Measurements from ENCODE around the gene CLDN3. TPM values are rescaled to one million over a fixed set of nuclear protein-coding genes. Genes with fewer than 3 reads are reported as not detected.
"Not testable (repeated sequence)": the region's sequence is repeated elsewhere in the genome, so short reads cannot be mapped to it uniquely, and the experiment has no call there.

Gene CLDN3
- total RNA-seq, 2 experiments from 2014 or later = not detected

DNA sequence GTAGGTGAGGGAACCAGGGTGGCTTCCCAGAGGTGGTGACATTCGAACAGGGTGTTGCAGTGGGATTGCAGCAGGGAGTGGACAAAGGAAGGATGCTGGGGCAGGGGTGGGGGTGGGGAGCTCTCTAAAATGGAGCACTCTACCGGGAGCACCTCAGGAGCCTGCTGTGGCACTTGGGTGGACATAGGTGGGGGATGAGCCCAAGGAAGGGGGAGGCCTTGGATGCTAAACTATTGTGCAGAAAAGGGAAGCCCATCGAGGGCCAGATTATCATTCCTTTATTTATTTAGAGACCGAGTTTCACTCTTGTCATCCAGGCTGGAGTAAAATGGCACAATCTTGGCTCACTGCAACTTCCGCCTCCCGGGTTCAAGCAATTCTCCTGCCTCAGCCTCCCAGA, 47.3 kb downstream of the CLDN3 start:
- H4K20me1 ChIP-seq (ENCODE audit: insufficient read depth, low read length) = no peaks in the 10 kb centered on the region
- H3K9me3 ChIP-seq (ENCODE audit: low read length) = no peaks in the 10 kb centered on the region
- no TSS peak for BruUV-seq (replicated peaks)
- H3K4me2 ChIP-seq (ENCODE audit: low read length) = no peak overlapping the region
- H3K36me3 ChIP-seq (ENCODE audit: insufficient read depth, low read length) = no peaks in the 10 kb centered on the region
- H3K4me1 ChIP-seq (ENCODE audit: insufficient read depth, low read length, poor library complexity, severe bottlenecking) = peaks cover 15% of the 10 kb centered on the region
- no peak overlapping the region for H3K4me3 ChIP-seq (ENCODE audit: low read depth, low read length, poor library complexity, severe bottlenecking)
- H3K9me2 ChIP-seq (ENCODE audit: insufficient read depth, low read length) = no peaks in the 10 kb centered on the region
- POLR2A ChIA-PET = no interaction called here
- no peak overlapping the region for H3K27ac ChIP-seq (ENCODE audit: low read depth, low read length, poor library complexity, severe bottlenecking)
- intact Hi-C loops (cut with micrococcal nuclease; ENCODE audit: unreplicated experiment) = loop anchor here (10.0 kb wide), 1 partner anchor 268 kb away; no protein-coding TSS in a partner anchor
- CTCF ChIA-PET (ENCODE audit: unreplicated experiment) = no interaction called here
- H3K79me2 ChIP-seq (ENCODE audit: insufficient read depth, low read depth, low read length) = no peaks in the 10 kb centered on the region
- no peak for DNase-seq (ENCODE audit: low spot score)
- TF ChIP-seq, protein P1, sequence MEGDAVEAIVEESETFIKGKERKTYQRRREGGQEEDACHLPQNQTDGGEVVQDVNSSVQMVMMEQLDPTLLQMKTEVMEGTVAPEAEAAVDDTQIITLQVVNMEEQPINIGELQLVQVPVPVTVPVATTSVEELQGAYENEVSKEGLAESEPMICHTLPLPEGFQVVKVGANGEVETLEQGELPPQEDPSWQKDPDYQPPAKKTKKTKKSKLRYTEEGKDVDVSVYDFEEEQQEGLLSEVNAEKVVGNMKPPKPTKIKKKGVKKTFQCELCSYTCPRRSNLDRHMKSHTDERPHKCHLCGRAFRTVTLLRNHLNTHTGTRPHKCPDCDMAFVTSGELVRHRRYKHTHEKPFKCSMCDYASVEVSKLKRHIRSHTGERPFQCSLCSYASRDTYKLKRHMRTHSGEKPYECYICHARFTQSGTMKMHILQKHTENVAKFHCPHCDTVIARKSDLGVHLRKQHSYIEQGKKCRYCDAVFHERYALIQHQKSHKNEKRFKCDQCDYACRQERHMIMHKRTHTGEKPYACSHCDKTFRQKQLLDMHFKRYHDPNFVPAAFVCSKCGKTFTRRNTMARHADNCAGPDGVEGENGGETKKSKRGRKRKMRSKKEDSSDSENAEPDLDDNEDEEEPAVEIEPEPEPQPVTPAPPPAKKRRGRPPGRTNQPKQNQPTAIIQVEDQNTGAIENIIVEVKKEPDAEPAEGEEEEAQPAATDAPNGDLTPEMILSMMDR (conservative IDR thresholded peaks at IDR 0.05; ENCODE audit: low read length) = no peak
- no peak for TF ChIP-seq EZH2phosphoT487 (IDR thresholded peaks at IDR 0.05; ENCODE audit: borderline replicate concordance, low read depth, low read length)
- no peak overlapping the region for H2AFZ ChIP-seq (ENCODE audit: low read length)

DNA sequence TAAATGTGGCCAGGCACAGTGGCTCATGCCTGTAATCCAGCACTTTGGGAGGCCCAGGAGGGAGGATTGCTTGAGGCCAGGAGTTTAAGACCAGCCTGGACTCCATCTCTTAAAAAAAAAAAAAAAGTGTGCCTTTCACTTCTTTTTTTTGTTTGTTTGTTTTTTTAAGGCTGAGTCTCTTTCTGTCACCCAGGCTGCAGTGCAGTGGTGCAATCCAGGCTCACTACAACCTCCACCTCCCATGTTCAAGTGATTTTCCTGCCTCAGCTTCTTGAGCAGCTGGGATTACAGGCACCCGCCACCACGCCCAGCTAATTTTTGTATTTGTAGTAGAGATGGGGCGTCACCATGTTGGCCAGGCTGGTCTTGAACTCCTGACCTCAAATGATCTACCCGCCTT, 47.9 kb downstream of the CLDN3 start:
- H2AFZ ChIP-seq (ENCODE audit: low read length); H3K4me2 ChIP-seq (ENCODE audit: low read length); CTCF ChIA-PET (ENCODE audit: unreplicated experiment); H4K20me1 ChIP-seq (ENCODE audit: insufficient read depth, low read length); H3K79me2 ChIP-seq (ENCODE audit: insufficient read depth, low read depth, low read length); H3K4me3 ChIP-seq (ENCODE audit: low read depth, low read length, poor library complexity, severe bottlenecking); BruUV-seq (replicated peaks); H3K9me2 ChIP-seq (ENCODE audit: insufficient read depth, low read length); POLR2A ChIA-PET; H3K36me3 ChIP-seq (ENCODE audit: insufficient read depth, low read length); H3K9me3 ChIP-seq (ENCODE audit: low read length); H3K27ac ChIP-seq (ENCODE audit: low read depth, low read length, poor library complexity, severe bottlenecking); DNase-seq (ENCODE audit: low spot score): not testable (repeated sequence)
- peaks cover 14% of the 10 kb centered on the region for H3K4me1 ChIP-seq (ENCODE audit: insufficient read depth, low read length, poor library complexity, severe bottlenecking)
- intact Hi-C loops (cut with micrococcal nuclease; ENCODE audit: unreplicated experiment) = loop anchor here (10.0 kb wide), 1 partner anchor 267 kb away; no protein-coding TSS in a partner anchor

DNA sequence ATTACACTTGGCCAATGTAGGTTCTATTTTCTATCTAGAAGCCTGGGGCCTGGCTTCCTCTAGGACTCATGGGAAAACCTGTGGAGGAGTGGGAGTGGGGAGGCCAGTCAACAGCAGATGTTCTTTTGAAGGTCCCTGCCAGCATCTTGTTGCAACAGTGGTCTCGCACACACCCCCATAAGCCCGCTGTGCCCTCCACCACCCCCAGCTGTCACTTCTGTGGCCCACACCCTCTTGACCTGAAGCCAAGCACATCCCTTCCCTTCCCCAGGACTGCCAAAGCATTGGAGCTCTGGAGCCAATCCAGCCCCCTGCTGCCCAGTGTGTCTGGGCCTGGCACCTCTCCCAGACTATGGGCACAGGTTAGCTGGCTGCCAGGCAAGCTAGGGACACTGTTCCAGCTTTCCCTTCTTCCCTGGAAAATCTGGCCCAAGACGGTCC, 48.7 kb downstream of the CLDN3 start:
- DNase-seq (ENCODE audit: low spot score) = no peak
- Histone ChIP-seq H3K9me3 (ENCODE audit: low read length) (no peaks in the 10 kb centered on the region), H3K27ac (ENCODE audit: low read depth, low read length, poor library complexity, severe bottlenecking) (no peak overlapping the region), H3K4me3 (ENCODE audit: low read depth, low read length, poor library complexity, severe bottlenecking) (no peak overlapping the region), H3K36me3 (ENCODE audit: insufficient read depth, low read length) (no peaks in the 10 kb centered on the region), H2AFZ (ENCODE audit: low read length) (no peak overlapping the region), H3K79me2 (ENCODE audit: insufficient read depth, low read depth, low read length) (no peaks in the 10 kb centered on the region), H4K20me1 (ENCODE audit: insufficient read depth, low read length) (no peaks in the 10 kb centered on the region), H3K4me1 (ENCODE audit: insufficient read depth, low read length, poor library complexity, severe bottlenecking) (peaks cover 15% of the 10 kb centered on the region), H3K9me2 (ENCODE audit: insufficient read depth, low read length) (no peaks in the 10 kb centered on the region), H3K4me2 (ENCODE audit: low read length) (no peak overlapping the region)
- BruUV-seq (replicated peaks) = no TSS peak
- ChIA-PET CTCF (ENCODE audit: unreplicated experiment) (no interaction called here), POLR2A (no interaction called here)
- intact Hi-C loops (cut with micrococcal nuclease; ENCODE audit: unreplicated experiment) = loop anchor here (10.0 kb wide), 1 partner anchor 267 kb away; no protein-coding TSS in a partner anchor
- TF ChIP-seq, protein P1 (conservative IDR thresholded peaks at IDR 0.05; ENCODE audit: low read length) = no peak
- TF ChIP-seq EZH2phosphoT487 (IDR thresholded peaks at IDR 0.05; ENCODE audit: borderline replicate concordance, low read depth, low read length) = no peak

DNA sequence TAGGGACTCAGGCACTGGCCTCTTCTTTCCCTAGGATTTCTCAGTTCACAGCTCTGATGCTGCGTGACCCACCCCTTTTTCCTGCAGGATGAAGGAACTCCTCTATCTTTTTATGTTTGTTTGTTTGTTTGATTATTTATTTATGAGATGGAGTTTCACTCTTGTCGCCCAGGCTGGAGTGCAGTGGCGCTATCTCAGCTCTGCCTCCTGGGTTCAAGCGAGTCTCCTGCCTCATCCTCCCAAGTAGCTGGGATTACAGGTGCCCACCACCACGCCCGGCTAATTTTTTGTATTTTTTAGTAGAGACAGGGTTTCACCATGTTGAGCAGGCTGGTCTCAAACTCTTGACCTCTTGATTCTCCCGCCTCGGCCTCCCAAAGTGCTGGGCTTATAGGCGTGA, 49.6 kb downstream of the CLDN3 start:
- H3K9me2 ChIP-seq (ENCODE audit: insufficient read depth, low read length); H3K9me3 ChIP-seq (ENCODE audit: low read length); DNase-seq (ENCODE audit: low spot score); H3K36me3 ChIP-seq (ENCODE audit: insufficient read depth, low read length); BruUV-seq (replicated peaks); H2AFZ ChIP-seq (ENCODE audit: low read length); H3K4me3 ChIP-seq (ENCODE audit: low read depth, low read length, poor library complexity, severe bottlenecking); H3K79me2 ChIP-seq (ENCODE audit: insufficient read depth, low read depth, low read length); H4K20me1 ChIP-seq (ENCODE audit: insufficient read depth, low read length); H3K27ac ChIP-seq (ENCODE audit: low read depth, low read length, poor library complexity, severe bottlenecking); H3K4me2 ChIP-seq (ENCODE audit: low read length): not testable (repeated sequence)
- intact Hi-C loops (cut with micrococcal nuclease; ENCODE audit: unreplicated experiment) = loop anchor here (10.0 kb wide), 1 partner anchor 266 kb away; no protein-coding TSS in a partner anchor
- peaks cover 25% of the 10 kb centered on the region for H3K4me1 ChIP-seq (ENCODE audit: insufficient read depth, low read length, poor library complexity, severe bottlenecking)
- ChIA-PET POLR2A (interaction anchor here (0.6 to 1.0 kb wide), 3 partner anchors 8 to 384 kb away, joined by 3 to 4 read pairs (median 4); no protein-coding TSS in a partner anchor), CTCF (ENCODE audit: unreplicated experiment) (interaction anchor here (0.6 to 1.4 kb wide), 2 partner anchors 114 to 403 kb away, joined by 3 to 4 read pairs; no protein-coding TSS in a partner anchor)
